ENCODE results near the gene SETD6. TPM values are rescaled to one million over a fixed set of nuclear protein-coding genes. Genes with fewer than 3 reads are reported as not detected.

Gene SETD6
- total and polyA plus RNA-seq, 2 of the 8 experiments (the other 6 are each of a cell fraction or from before 2014, with no cell fraction given): 25.3 to 40.5 TPM

GRCh38 chr16:58499092-58499511, 16.2 kb upstream of the SETD6 start:
- H3K18ac ChIP-seq (ENCODE audit: extremely low read depth, low read length): no peak overlapping the region
- WGBS, 2 experiments (ENCODE audit: extremely low coverage in 1 of 2, insufficient coverage in 1 of 2, insufficient read length in 1 of 2, insufficient replicate concordance in 2 of 2, low coverage in 1 of 2, low lambda C conversion rate in 2 of 2, missing lambda C conversion rate in 1 of 2): 69% methylated on average over 6 of the region's 10 CpGs; no CpG with 5 or more reads in 1 of the 2 experiments
- no peak overlapping the region for H3K4ac ChIP-seq (replicated peaks; ENCODE audit: insufficient read length, low read depth, low read length)
- H3K23ac ChIP-seq (ENCODE audit: insufficient read length): no peak overlapping the region
- H2BK120ac ChIP-seq (replicated peaks; ENCODE audit: low read depth, low read length): no peak overlapping the region
- no peak overlapping the region for H2AFZ ChIP-seq (ENCODE audit: low read length)
- no peak overlapping the region; the same call in 1 of the 2 replicates for H4K8ac ChIP-seq (ENCODE audit: extremely low read depth, insufficient read depth, low read length)
- peaks cover 0 to 3% of the 10 kb centered on the region in 2 experiments for H4K20me1 ChIP-seq (replicated peaks in 1 of 2; ENCODE audit: control insufficient read depth in 1 of 2, insufficient read depth in 2 of 2, low read length in 2 of 2)
- no peaks in the 10 kb centered on the region for H3K36me3 ChIP-seq (ENCODE audit: control insufficient read depth in 2 of 4, insufficient read depth in 4 of 4, low read length in 3 of 4)
- peaks cover 0 to 33% (median 24%) of the 10 kb centered on the region in 4 experiments; a peak in 6 of 7 replicates for H3K4me1 ChIP-seq (replicated peaks in 1 of 4; ENCODE audit: control insufficient read depth in 3 of 4, insufficient read depth in 4 of 4, low read length in 3 of 4)
- peak overlapping the region; percentile 79 to 99; a peak in 2 of 4 replicates for H3K4me2 ChIP-seq (ENCODE audit: insufficient read depth in 1 of 2, low read depth in 2 of 2, low read length in 2 of 2)
- FAIRE-seq: no peak
- POLR2A ChIA-PET (ENCODE audit: partially characterized antibody): interaction anchor here (1.2 to 1.5 kb wide), 2 partner anchors 13 to 15 kb away, joined by 3 to 5 read pairs; no protein-coding TSS in a partner anchor
- H3K9me3 ChIP-seq (ENCODE audit: insufficient read depth in 2 of 2, low read depth in 1 of 2, low read length in 1 of 2): no peaks in the 10 kb centered on the region
- CTCF ChIA-PET (ENCODE audit: partially characterized antibody): interaction anchor here (1.1 to 2.2 kb wide), 8 partner anchors 12 to 162 kb away, joined by 3 to 9 read pairs (median 4); no protein-coding TSS in a partner anchor
- no peak overlapping the region for H3K9ac ChIP-seq (replicated peaks in 1 of 4; ENCODE audit: extremely low read depth in 1 of 4, low read depth in 3 of 4, low read length in 3 of 4)
- no peak for DNase-seq (ENCODE audit: low read depth in 1 of 2, low spot score in 2 of 2)
- no peaks in the 10 kb centered on the region for H3K79me2 ChIP-seq (ENCODE audit: control insufficient read depth in 1 of 2, insufficient read depth in 2 of 2, low read length in 2 of 2)
- TF ChIP-seq NANOG (IDR thresholded peaks at IDR 0.05; ENCODE audit: insufficient read depth, low read depth, low read length, poor library complexity, severe bottlenecking) (no peak), HDAC2 (IDR thresholded peaks at IDR 0.05; ENCODE audit: borderline replicate concordance in 1 of 2, low read depth in 2 of 2, low read length in 2 of 2) (no peak), SAP30 (IDR thresholded peaks at IDR 0.05; ENCODE audit: insufficient read depth, insufficient replicate concordance, low read length) (no peak)
- H3K14ac ChIP-seq (ENCODE audit: insufficient read length): no peak overlapping the region
- no peak overlapping the region for H2BK12ac ChIP-seq (ENCODE audit: low read depth, low read length)
- H3K27me3 ChIP-seq (replicated peaks in 1 of 4; ENCODE audit: control insufficient read depth in 3 of 4, extremely low read depth in 1 of 4, insufficient read depth in 3 of 4, low read length in 3 of 4): peaks cover 0 to 8% (median 6%) of the 10 kb centered on the region in 4 experiments; a peak in 4 of 7 replicates
- H3K56ac ChIP-seq (replicated peaks; ENCODE audit: insufficient read length, low read depth, low read length): no peak overlapping the region
- H4K5ac ChIP-seq (ENCODE audit: insufficient read length, low read depth, low read length): no peak overlapping the region
- no peak overlapping the region for H2BK5ac ChIP-seq (ENCODE audit: low read depth, low read length)
- H2BK15ac ChIP-seq (ENCODE audit: low read length): no peak overlapping the region
- H3K4me3 ChIP-seq (ENCODE audit: extremely low read depth in 1 of 4, insufficient read depth in 2 of 4, low read depth in 3 of 4, low read length in 4 of 4): no peak overlapping the region
- no peak overlapping the region for H2BK20ac ChIP-seq (ENCODE audit: low read length)
- H3K79me1 ChIP-seq (ENCODE audit: low read depth, low read length): no peaks in the 10 kb centered on the region
- H3K23me2 ChIP-seq (ENCODE audit: low read depth, low read length): peaks cover 20% of the 10 kb centered on the region
- H3K27ac ChIP-seq (ENCODE audit: low read depth, low read length): no peak overlapping the region
- no peak overlapping the region for H4K91ac ChIP-seq (replicated peaks; ENCODE audit: insufficient read length, low read length)
- no peak overlapping the region for H2AK5ac ChIP-seq (ENCODE audit: low read depth, low read length)
